SK-N-SH treated with all-trans-retinoic acid at 6 μM for 48 hours (cell line): ENCODE results near the gene UNC5B.
"Not testable (repeated sequence)": the region's sequence is repeated elsewhere in the genome, so short reads cannot be mapped to it uniquely, and the experiment has no call there.

Source experiments
- BACH2 ChIP-seq: fragments of 250-450 bp; sonication (Bioruptor Pico); IDR thresholded peaks from 2 replicates; pipeline ENCODE4 v1.9.0; 2021; ENCODE audit warnings: mild to moderate bottlenecking, borderline replicate concordance
- GLIS3 ChIP-seq: fragments of 250-450 bp; sonication (Bioruptor Pico); IDR thresholded peaks from 2 replicates; pipeline ENCODE4 v1.5.0; 2020; ENCODE audit warnings: mild to moderate bottlenecking, moderate library complexity
- PPARA ChIP-seq: fragments of 250-450 bp; sonication (Bioruptor Pico); IDR thresholded peaks from 2 replicates; pipeline ENCODE4 v1.5.0; 2020; ENCODE audit warnings: mild to moderate bottlenecking, borderline replicate concordance
- TOX ChIP-seq: fragments of 250-450 bp; sonication (Bioruptor Pico); IDR thresholded peaks from 2 replicates; pipeline ENCODE4 v1.8.0; 2021; ENCODE audit warnings: mild to moderate bottlenecking, moderate library complexity, borderline replicate concordance
- ZNF8 ChIP-seq: fragments of 450-650 bp; formaldehyde crosslinking; IDR thresholded peaks from 2 replicates; pipeline ENCODE4 v1.5.0; 2020; ENCODE audit warnings: mild to moderate bottlenecking, moderate library complexity

DNA sequence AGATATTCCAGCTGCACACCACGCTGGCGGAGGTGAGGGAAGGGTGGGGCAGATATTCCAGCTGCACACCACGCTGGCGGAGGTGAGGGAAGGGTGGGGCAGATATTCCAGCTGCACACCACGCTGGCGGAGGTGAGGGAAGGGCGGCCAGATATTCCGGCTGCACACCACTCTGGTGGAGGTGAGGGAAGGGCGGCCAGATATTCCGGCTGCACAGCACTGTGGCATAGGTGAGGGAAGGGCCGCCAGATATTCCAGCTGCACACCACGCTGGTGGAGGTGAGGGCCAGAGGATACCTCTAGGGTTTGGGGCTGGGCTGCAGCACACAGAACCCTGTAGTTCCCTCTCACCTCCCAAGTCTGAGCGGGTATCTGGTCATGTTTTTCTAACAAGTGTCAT, 84.4 kb downstream of the UNC5B start:
- not testable (repeated sequence) for TF ChIP-seq ZNF8; GLIS3 (CRISPR knock-in tag); PPARA (CRISPR knock-in tag); BACH2 (CRISPR knock-in tag); TOX
